ENCODE results near the gene OR4F29.
"Not testable (repeated sequence)": the region's sequence is repeated elsewhere in the genome, so short reads cannot be mapped to it uniquely, and the experiment has no call there.

The OR4F29 gene

GRCh38 chr1:451578-451977, at the start of gene OR4F29:
TSS of gene OR4F29 (minus strand) at chr1:451678. CDS start at chr1:451678, 0 bp downstream.
- DNase-seq (ENCODE audit: low spot score); POLR2A ChIA-PET (ENCODE audit: low non-redundant PET); H3K27ac ChIP-seq; CTCF ChIA-PET: not testable (repeated sequence)

All from RWPE1 (cell line).